Activated CD8-positive, alpha-beta memory T cell treated with anti-CD3 and anti-CD28 coated beads, Interleukin-2, amount 50 U/mL, for 24 hours (primary cell): ENCODE data around the gene IL24.

Experiments
- DNase-seq: peaks from one replicate; pipeline ENCODE4 v3.0.0-alpha.2; 2020; ENCODE audit errors: extremely low read depth

IL24 gene

GRCh38 chr1:206953126-206953525 lies 55.9 kb downstream of the IL24 start:
- DNase-seq = no peak

GRCh38 chr1:206953626-206954025 lies 56.4 kb downstream of the IL24 start:
- no peak for DNase-seq
